Lower leg skin (tissue), 3 donors: ENCODE results near the gene DAB2IP.

Source experiments
- CTCF ChIP-seq, 3 donors: fragments of 450-650 bp; IDR thresholded peaks; one replicate each; pipeline ENCODE4 v1.5.1; 2016; ENCODE audit warnings: antibody characterized with exemption in 3 of 3, mild to moderate bottlenecking in 3 of 3, moderate library complexity in 2 of 3
- POLR2A ChIP-seq, 2 donors: fragments of 450-650 bp; IDR thresholded peaks; one replicate each; pipeline ENCODE4 v1.6.1; 2016 to 2017; ENCODE audit warnings: antibody characterized with exemption in 2 of 2, mild to moderate bottlenecking in 1 of 2, moderate library complexity in 1 of 2

- TF ChIP-seq POLR2A (IDR thresholded peaks at IDR 0.05) (no peak), CTCF (IDR thresholded peaks at IDR 0.05) (no peak)
Observed at GRCh38 chr9:121815084-121815483, 163.7 kb downstream of the DAB2IP start.
